Liver (tissue), 9 donors: Measurements from ENCODE around the gene MCCD1. TPM values are rescaled to one million over a fixed set of nuclear protein-coding genes. Genes with fewer than 3 reads are reported as not detected.
A peak's percentile ranks its signal among the peaks of the same experiment; 100 is the strongest.
"Not testable (repeated sequence)": the region's sequence is repeated elsewhere in the genome, so short reads cannot be mapped to it uniquely, and the experiment has no call there.

Experiments used
- DNase-seq: peaks from one replicate; pipeline ENCODE4 v3.0.0-alpha.2; 2017; ENCODE audit warnings: low spot score
- H3K27ac ChIP-seq, 2 donors: one replicate each; pipeline ENCODE4 v1.7.0; 2013; ENCODE audit warnings: inconsistent platforms in 2 of 2, low read length in 2 of 2, control low read depth in 1 of 2, low read depth in 1 of 2, mild to moderate bottlenecking in 1 of 2
- H3K27me3 ChIP-seq, 4 donors: one replicate each; pipeline versions ENCODE4 v1.6.1 to v1.7.0; 2013; ENCODE audit warnings: low read length in 3 of 4, inconsistent platforms in 1 of 4, mild to moderate bottlenecking in 1 of 4, moderate library complexity in 1 of 4; ENCODE audit not compliant: control insufficient read depth in 4 of 4, insufficient read depth in 4 of 4
- H3K36me3 ChIP-seq, 4 donors: one replicate each; pipeline versions ENCODE4 v1.6.1 to v1.7.0; 2013; ENCODE audit warnings: low read length in 3 of 4, mild to moderate bottlenecking in 3 of 4, low read depth in 1 of 4, moderate library complexity in 1 of 4; ENCODE audit not compliant: control insufficient read depth in 4 of 4, insufficient read depth in 3 of 4
- H3K4me1 ChIP-seq, 4 donors: one replicate each; pipeline versions ENCODE4 v1.6.1 to v1.7.0; 2013; ENCODE audit warnings: low read length in 3 of 4, mild to moderate bottlenecking in 3 of 4, moderate library complexity in 1 of 4; ENCODE audit not compliant: control insufficient read depth in 4 of 4, insufficient read depth in 4 of 4
- H3K4me3 ChIP-seq, 3 donors: one replicate each; pipeline versions ENCODE4 v1.6.1 to v1.7.0; 2013; ENCODE audit warnings: low read length in 3 of 3, control low read depth in 1 of 3, low read depth in 1 of 3, mild to moderate bottlenecking in 1 of 3
- H3K9ac ChIP-seq, 2 donors: one replicate each; pipeline ENCODE4 v1.7.0; 2013; ENCODE audit warnings: low read length in 2 of 2, mild to moderate bottlenecking in 2 of 2, moderate library complexity in 2 of 2, control low read depth in 1 of 2, low read depth in 1 of 2
- H3K9me3 ChIP-seq, 4 donors: one replicate each; pipeline versions ENCODE4 v1.6.1 to v1.7.0; 2013; ENCODE audit warnings: low read length in 3 of 4; ENCODE audit not compliant: control insufficient read depth in 4 of 4
- EGR1 ChIP-seq, 2 donors: IDR thresholded peaks; 2 replicates each; pipeline ENCODE4 v1.6.1; 2016 to 2018; ENCODE audit warnings: antibody characterized with exemption in 2 of 2, low read depth in 2 of 2
- FOXA1 ChIP-seq: IDR thresholded peaks from 2 replicates; pipeline ENCODE4 v1.6.1; 2016; ENCODE audit warnings: antibody characterized with exemption
- FOXA2 ChIP-seq: IDR thresholded peaks from 2 replicates; pipeline ENCODE4 v1.6.1; 2016; ENCODE audit warnings: antibody characterized with exemption
- GABPA ChIP-seq, 2 donors: IDR thresholded peaks in 1 of 2; conservative IDR thresholded peaks in 1 of 2; 2 replicates each; pipeline ENCODE4 v1.6.1; 2016; ENCODE audit warnings: antibody characterized with exemption in 2 of 2, mild to moderate bottlenecking in 1 of 2, moderate library complexity in 1 of 2
- HNF4A ChIP-seq, 2 donors: conservative IDR thresholded peaks; 2 replicates each; pipeline ENCODE4 v1.6.1; 2016; ENCODE audit warnings: antibody characterized with exemption in 2 of 2, mild to moderate bottlenecking in 2 of 2
- HNF4G ChIP-seq: IDR thresholded peaks from 2 replicates; pipeline ENCODE4 v1.6.1; 2016; ENCODE audit warnings: antibody characterized with exemption
- JUND ChIP-seq, 2 donors: IDR thresholded peaks; 2 replicates each; pipeline ENCODE4 v1.6.1; 2016; ENCODE audit warnings: antibody characterized with exemption in 2 of 2
- NR2F2 ChIP-seq: IDR thresholded peaks from 2 replicates; pipeline ENCODE4 v1.6.1; 2016; ENCODE audit warnings: antibody characterized with exemption
- RAD21 ChIP-seq, 2 donors: IDR thresholded peaks; 2 replicates each; pipeline ENCODE4 v1.6.1; 2016; ENCODE audit warnings: antibody characterized with exemption in 2 of 2, mild to moderate bottlenecking in 2 of 2
- RXRA ChIP-seq, 2 donors: IDR thresholded peaks; 2 replicates each; pipeline ENCODE4 v1.6.1; 2017 to 2018; ENCODE audit warnings: antibody characterized with exemption in 2 of 2, mild to moderate bottlenecking in 1 of 2
- SP1 ChIP-seq: IDR thresholded peaks from 2 replicates; pipeline ENCODE4 v1.6.1; 2018; ENCODE audit warnings: antibody characterized with exemption, mild to moderate bottlenecking
- TAF1 ChIP-seq: conservative IDR thresholded peaks from 2 replicates; pipeline ENCODE4 v1.6.1; 2016; ENCODE audit warnings: antibody characterized with exemption, mild to moderate bottlenecking
- YY1 ChIP-seq: IDR thresholded peaks from 2 replicates; pipeline ENCODE4 v1.6.1; 2016; ENCODE audit warnings: antibody characterized with exemption, mild to moderate bottlenecking
- WGBS: extraction: QIAGEN DNeasy Blood & Tissue Kit; methylation state at CpG from one replicate; pipeline ENCODE4 v1.1.7; 2013; 5-methylcytosine and 5-hydroxymethylcytosine counted together
- polyA plus RNA-seq, 2 donors: library from polyadenylated mRNA; stranded (reverse) in 1 of 2; unstranded in 1 of 2; fragments of 200-250 nt in 1 of 2; fragments of >200 nt in 1 of 2; fragmentation: Nextera tagmentation in 1 of 2; extraction: Ambion mirVana in 1 of 2; gene quantifications; one replicate each; pipeline versions ENCODE4 v1.2.1 to v1.2.3, GENCODE V29; 2013 to 2015
- total RNA-seq, 2 donors: library from RNA; depleted of rRNA; stranded (reverse); fragments of >200 nt; gene quantifications; one replicate each; pipeline ENCODE4 v1.2.3, GENCODE V29; 2014
- TF ChIP-seq, protein P1 (sequence below): fragments of 150-350 bp; IDR thresholded peaks from 2 replicates; pipeline ENCODE4 v1.5.1; 2017; ENCODE audit warnings: improper control_type of control experiment, low read depth, low read length; ENCODE audit not compliant: missing input control
- TF ChIP-seq, protein P2 (sequence below): IDR thresholded peaks from 2 replicates; pipeline ENCODE4 v1.6.1; 2016; ENCODE audit warnings: antibody characterized with exemption
- TF ChIP-seq, protein P3 (sequence below): IDR thresholded peaks from 2 replicates; pipeline ENCODE4 v1.6.1; 2016; ENCODE audit warnings: antibody characterized with exemption
- TF ChIP-seq, protein P4 (sequence below): IDR thresholded peaks from 2 replicates; pipeline ENCODE4 v1.6.1; 2016; ENCODE audit warnings: antibody characterized with exemption, mild to moderate bottlenecking
- TF ChIP-seq, protein P5 (sequence below): IDR thresholded peaks from 2 replicates; pipeline ENCODE4 v1.6.1; 2016; ENCODE audit warnings: antibody characterized with exemption
- donor health status: healthy.
- donor health status: healthy.
- donor health status: healthy.
- donor health status: healthy.
- donor health status: healthy.

Gene MCCD1
- total and polyA plus RNA-seq, 4 donors: 0.56 TPM; not detected in 3

DNA sequence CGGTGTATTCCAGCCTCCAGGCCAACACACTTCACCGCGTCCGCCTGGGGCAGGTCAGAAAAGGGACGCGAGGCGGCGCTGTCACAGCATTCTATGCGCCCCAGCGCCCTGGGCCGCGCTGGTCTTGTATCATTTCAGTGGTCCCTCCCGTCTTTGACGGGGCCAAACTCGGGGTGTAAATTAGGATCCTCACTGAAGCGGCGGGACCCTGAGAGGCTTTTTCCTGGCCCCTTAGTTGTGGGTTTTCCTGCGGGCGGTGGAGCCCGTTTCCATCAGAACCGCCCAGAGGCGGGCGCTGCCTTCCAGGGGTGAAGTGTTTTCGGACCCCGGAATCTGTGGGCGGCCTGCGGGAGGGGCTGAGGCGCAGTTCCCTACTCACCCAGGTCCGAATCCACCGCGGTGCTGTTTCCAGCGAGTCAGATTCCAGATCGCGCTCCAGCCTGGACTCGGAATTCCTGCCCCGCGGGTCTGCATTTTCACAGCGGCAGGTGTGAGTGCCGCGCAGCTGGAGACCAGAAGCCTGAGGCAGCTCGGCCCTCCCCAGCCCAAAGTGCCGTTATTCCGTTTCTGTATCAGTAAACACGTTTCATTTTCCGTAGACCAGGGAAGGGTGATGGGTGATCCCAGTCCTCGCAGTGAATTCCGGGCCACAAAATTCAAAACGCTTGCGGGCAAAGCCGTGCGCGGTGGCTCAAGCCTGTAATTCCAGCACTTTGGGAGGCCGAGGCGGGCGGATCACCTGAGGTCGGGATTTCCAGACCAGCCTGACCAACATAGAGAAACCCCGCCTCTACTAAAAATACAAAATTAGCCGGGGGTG lies 34.7 kb upstream of the MCCD1 start:
- H3K36me3 ChIP-seq: no peaks in the 10 kb centered on the region
- no peaks in the 10 kb centered on the region for H3K27me3 ChIP-seq
- H3K4me3 ChIP-seq: peak overlapping the region; percentile 57 to 71 (median 69)
- peak overlapping the region; percentile 21 to 61 for H3K9ac ChIP-seq
- H3K4me1 ChIP-seq: peaks cover 4 to 21% (median 7%) of the 10 kb centered on the region in 4 donors
- under 1% methylated on average over 58 of the region's 58 CpGs for WGBS
- peak; percentile 85 for DNase-seq
- peak overlapping the region; percentile 61 to 72 for H3K27ac ChIP-seq
- no peaks in the 10 kb centered on the region for H3K9me3 ChIP-seq
- TF ChIP-seq RXRA (IDR thresholded peaks at IDR 0.05) (peak in 1 of 2 donors; percentile 5), FOXA1 (no peak), RAD21 (IDR thresholded peaks at IDR 0.05) (peak; percentile 72 to 74), JUND (IDR thresholded peaks at IDR 0.05) (no peak), SP1 (peak; percentile 15)
- TF ChIP-seq, protein P1, sequence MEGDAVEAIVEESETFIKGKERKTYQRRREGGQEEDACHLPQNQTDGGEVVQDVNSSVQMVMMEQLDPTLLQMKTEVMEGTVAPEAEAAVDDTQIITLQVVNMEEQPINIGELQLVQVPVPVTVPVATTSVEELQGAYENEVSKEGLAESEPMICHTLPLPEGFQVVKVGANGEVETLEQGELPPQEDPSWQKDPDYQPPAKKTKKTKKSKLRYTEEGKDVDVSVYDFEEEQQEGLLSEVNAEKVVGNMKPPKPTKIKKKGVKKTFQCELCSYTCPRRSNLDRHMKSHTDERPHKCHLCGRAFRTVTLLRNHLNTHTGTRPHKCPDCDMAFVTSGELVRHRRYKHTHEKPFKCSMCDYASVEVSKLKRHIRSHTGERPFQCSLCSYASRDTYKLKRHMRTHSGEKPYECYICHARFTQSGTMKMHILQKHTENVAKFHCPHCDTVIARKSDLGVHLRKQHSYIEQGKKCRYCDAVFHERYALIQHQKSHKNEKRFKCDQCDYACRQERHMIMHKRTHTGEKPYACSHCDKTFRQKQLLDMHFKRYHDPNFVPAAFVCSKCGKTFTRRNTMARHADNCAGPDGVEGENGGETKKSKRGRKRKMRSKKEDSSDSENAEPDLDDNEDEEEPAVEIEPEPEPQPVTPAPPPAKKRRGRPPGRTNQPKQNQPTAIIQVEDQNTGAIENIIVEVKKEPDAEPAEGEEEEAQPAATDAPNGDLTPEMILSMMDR: peak; percentile 78

DNA sequence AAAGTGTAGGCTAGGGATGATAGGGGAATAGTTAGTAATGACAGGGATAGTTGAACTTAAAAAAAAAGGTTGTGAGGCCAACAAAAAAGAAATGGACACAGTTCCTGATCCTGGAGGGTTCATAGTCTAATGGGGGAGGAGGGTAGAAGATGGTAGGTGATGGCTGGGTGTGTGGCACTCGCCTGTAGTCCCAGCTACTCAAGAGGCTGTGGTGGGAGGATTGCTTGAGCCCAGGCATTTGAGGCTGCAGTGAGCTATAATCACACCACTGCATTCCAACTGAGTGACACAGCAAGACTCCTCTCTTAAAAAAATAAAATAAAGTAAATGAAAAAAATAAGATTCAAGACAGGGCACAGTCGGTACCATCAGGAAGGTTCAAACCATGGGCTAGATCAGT lies 33.2 kb upstream of the MCCD1 start:
- H3K9ac ChIP-seq: no peak overlapping the region
- no peaks in the 10 kb centered on the region for H3K9me3 ChIP-seq
- WGBS: 78% methylated on average over 2 of the region's 2 CpGs
- DNase-seq: no peak
- peaks cover 4 to 21% (median 7%) of the 10 kb centered on the region in 4 donors for H3K4me1 ChIP-seq
- H3K4me3 ChIP-seq: no peak overlapping the region
- no peaks in the 10 kb centered on the region for H3K36me3 ChIP-seq
- TF ChIP-seq TAF1 (no peak), RXRA (IDR thresholded peaks at IDR 0.05) (no peak), JUND (IDR thresholded peaks at IDR 0.05) (no peak), YY1 (no peak), EGR1 (IDR thresholded peaks at IDR 0.05; ENCODE audit: low read depth in 2 of 2) (no peak), SP1 (no peak), FOXA1 (no peak), HNF4G (no peak), GABPA (IDR thresholded peaks at IDR 0.05 in 1 of 2, conservative IDR thresholded peaks at IDR 0.05 in 1 of 2) (no peak), FOXA2 (no peak), HNF4A (conservative IDR thresholded peaks at IDR 0.05) (no peak), RAD21 (IDR thresholded peaks at IDR 0.05) (no peak), NR2F2 (no peak)
- TF ChIP-seq, protein P2, sequence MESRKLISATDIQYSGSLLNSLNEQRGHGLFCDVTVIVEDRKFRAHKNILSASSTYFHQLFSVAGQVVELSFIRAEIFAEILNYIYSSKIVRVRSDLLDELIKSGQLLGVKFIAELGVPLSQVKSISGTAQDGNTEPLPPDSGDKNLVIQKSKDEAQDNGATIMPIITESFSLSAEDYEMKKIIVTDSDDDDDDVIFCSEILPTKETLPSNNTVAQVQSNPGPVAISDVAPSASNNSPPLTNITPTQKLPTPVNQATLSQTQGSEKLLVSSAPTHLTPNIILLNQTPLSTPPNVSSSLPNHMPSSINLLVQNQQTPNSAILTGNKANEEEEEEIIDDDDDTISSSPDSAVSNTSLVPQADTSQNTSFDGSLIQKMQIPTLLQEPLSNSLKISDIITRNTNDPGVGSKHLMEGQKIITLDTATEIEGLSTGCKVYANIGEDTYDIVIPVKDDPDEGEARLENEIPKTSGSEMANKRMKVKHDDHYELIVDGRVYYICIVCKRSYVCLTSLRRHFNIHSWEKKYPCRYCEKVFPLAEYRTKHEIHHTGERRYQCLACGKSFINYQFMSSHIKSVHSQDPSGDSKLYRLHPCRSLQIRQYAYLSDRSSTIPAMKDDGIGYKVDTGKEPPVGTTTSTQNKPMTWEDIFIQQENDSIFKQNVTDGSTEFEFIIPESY: no peak
- TF ChIP-seq, protein P3, sequence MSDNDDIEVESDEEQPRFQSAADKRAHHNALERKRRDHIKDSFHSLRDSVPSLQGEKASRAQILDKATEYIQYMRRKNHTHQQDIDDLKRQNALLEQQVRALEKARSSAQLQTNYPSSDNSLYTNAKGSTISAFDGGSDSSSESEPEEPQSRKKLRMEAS: no peak
- TF ChIP-seq, protein P4, sequence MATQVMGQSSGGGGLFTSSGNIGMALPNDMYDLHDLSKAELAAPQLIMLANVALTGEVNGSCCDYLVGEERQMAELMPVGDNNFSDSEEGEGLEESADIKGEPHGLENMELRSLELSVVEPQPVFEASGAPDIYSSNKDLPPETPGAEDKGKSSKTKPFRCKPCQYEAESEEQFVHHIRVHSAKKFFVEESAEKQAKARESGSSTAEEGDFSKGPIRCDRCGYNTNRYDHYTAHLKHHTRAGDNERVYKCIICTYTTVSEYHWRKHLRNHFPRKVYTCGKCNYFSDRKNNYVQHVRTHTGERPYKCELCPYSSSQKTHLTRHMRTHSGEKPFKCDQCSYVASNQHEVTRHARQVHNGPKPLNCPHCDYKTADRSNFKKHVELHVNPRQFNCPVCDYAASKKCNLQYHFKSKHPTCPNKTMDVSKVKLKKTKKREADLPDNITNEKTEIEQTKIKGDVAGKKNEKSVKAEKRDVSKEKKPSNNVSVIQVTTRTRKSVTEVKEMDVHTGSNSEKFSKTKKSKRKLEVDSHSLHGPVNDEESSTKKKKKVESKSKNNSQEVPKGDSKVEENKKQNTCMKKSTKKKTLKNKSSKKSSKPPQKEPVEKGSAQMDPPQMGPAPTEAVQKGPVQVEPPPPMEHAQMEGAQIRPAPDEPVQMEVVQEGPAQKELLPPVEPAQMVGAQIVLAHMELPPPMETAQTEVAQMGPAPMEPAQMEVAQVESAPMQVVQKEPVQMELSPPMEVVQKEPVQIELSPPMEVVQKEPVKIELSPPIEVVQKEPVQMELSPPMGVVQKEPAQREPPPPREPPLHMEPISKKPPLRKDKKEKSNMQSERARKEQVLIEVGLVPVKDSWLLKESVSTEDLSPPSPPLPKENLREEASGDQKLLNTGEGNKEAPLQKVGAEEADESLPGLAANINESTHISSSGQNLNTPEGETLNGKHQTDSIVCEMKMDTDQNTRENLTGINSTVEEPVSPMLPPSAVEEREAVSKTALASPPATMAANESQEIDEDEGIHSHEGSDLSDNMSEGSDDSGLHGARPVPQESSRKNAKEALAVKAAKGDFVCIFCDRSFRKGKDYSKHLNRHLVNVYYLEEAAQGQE: no peak
- TF ChIP-seq, protein P1: no peak
- TF ChIP-seq, protein P5, sequence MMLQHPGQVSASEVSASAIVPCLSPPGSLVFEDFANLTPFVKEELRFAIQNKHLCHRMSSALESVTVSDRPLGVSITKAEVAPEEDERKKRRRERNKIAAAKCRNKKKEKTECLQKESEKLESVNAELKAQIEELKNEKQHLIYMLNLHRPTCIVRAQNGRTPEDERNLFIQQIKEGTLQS: no peak
- H3K27ac ChIP-seq: no peak overlapping the region
- no peaks in the 10 kb centered on the region for H3K27me3 ChIP-seq

DNA sequence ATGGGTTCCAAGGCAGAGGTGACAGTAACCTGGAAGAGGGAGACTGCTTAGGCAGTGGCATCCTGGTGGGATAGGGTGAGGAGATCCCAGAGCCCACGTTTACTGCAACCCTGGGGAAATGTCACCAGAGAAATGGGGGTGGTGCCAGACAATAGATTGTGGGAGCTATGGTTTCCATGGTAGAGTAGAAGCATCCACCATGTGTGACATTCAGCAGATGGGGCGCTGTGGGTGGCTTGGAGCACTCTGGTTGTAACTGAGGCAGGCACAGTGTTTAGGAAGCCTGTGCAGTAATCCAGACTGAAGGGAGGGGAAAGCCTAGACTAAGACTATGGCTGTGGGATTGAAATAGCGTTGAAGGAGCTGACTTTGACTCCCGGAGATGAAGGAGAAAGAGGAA lies 31.9 kb upstream of the MCCD1 start:
- not testable (repeated sequence) for H3K9ac ChIP-seq, H3K27me3 ChIP-seq, H3K27ac ChIP-seq, H3K36me3 ChIP-seq, H3K4me3 ChIP-seq, DNase-seq, H3K9me3 ChIP-seq
- 54% methylated on average over 4 of the region's 4 CpGs for WGBS
- H3K4me1 ChIP-seq: peaks cover 4 to 21% (median 7%) of the 10 kb centered on the region in 4 donors
